Endothelial cell of umbilical vein (primary cell): Measurements from ENCODE around the gene TSPAN9. TPM values are rescaled to one million over a fixed set of nuclear protein-coding genes. Genes with fewer than 3 reads are reported as not detected.

Experiments used
- BruUV-seq: library from RNA; stranded (reverse); fragments of 400-500 nt; replicated peaks from 2 replicates; lab custom pipeline; 2021; lab: Mats Ljungman, UMichigan
- CTCF ChIA-PET: fragments of 300-600, 350-600 bp; sonication (Branson Sonifier 250); formaldehyde crosslinking; loops from one replicate; lab custom pipeline; 2021; ENCODE audit warnings: antibody characterized with exemption, inconsistent platforms; lab: Charles Lee
- POLR2A ChIA-PET: fragments of 300-600, 350-600 bp; sonication (Branson Sonifier 250); formaldehyde crosslinking; loops from one replicate; lab custom pipeline; 2021; ENCODE audit warnings: antibody characterized with exemption, inconsistent platforms; lab: Charles Lee
- DNase-seq: peaks from one replicate; pipeline ENCODE4 v3.0.0-alpha.2; 2011; ENCODE audit warnings: low read depth, low spot score
- FAIRE-seq: peaks from 2 replicates; lab custom pipeline; 2011; peaks lifted over from hg19 to GRCh38; lab: Jason Lieb, UNC
- H2AFZ ChIP-seq: 2 replicates; pipeline ENCODE4 v1.6.0; 2012; ENCODE audit warnings: low read depth, low read length, control low read depth, inconsistent platforms
- H3K27ac ChIP-seq: 2 replicates; pipeline ENCODE4 v1.5.1; 2011; ENCODE audit warnings: low read depth, mild to moderate bottlenecking, control low read depth, low read length, moderate library complexity; ENCODE audit not compliant: insufficient read depth
- H3K27me3 ChIP-seq, 2 experiments: 2 replicates each; pipeline versions ENCODE4 v1.6.0 to v1.6.1; 2011; ENCODE audit warnings: low read length in 2 of 2, mixed read lengths in 1 of 2; ENCODE audit not compliant: control insufficient read depth in 2 of 2, insufficient read depth in 2 of 2
- H3K36me3 ChIP-seq, 2 experiments: 2 replicates in 1 of 2; 3 replicates in 1 of 2; pipeline ENCODE4 v1.5.1; 2011; ENCODE audit warnings: low read length in 2 of 2, mild to moderate bottlenecking in 1 of 2, moderate library complexity in 1 of 2; ENCODE audit not compliant: control insufficient read depth in 2 of 2, insufficient read depth in 2 of 2; ENCODE audit errors: extremely low read depth in 1 of 2
- H3K4me1 ChIP-seq: 3 replicates; pipeline ENCODE4 v1.5.1; 2011; ENCODE audit warnings: mild to moderate bottlenecking, low read length; ENCODE audit not compliant: control insufficient read depth, insufficient read depth; ENCODE audit errors: extremely low read depth
- H3K4me2 ChIP-seq: 2 replicates; pipeline ENCODE4 v1.6.1; 2011; ENCODE audit warnings: low read length, control low read depth, mixed read lengths; ENCODE audit not compliant: insufficient read depth
- H3K4me3 ChIP-seq, 3 experiments: fragments of 200-600 bp in 1 of 3; sonication (generic), shearing (Covaris generic) in 1 of 3; replicated peaks in 1 of 3; 2 replicates each; pipeline ENCODE4 v1.5.1; 2011 to 2016; ENCODE audit warnings: control low read depth in 3 of 3, low read length in 3 of 3, mild to moderate bottlenecking in 2 of 3, inconsistent platforms in 1 of 3, low read depth in 1 of 3, moderate library complexity in 1 of 3; ENCODE audit not compliant: insufficient read depth in 1 of 3
- H3K79me2 ChIP-seq: 2 replicates; pipeline ENCODE4 v1.6.0; 2012; ENCODE audit warnings: low read length, inconsistent platforms; ENCODE audit not compliant: control insufficient read depth, insufficient read depth
- H3K9ac ChIP-seq: replicated peaks from 2 replicates; pipeline ENCODE3; 2011; ENCODE audit warnings: low read length, control low read depth; ENCODE audit not compliant: insufficient read depth; ENCODE audit errors: extremely low read depth
- H3K9me1 ChIP-seq: replicated peaks from 3 replicates; pipeline ENCODE4 v1.6.0; 2011; ENCODE audit warnings: mild to moderate bottlenecking, low read length; ENCODE audit not compliant: control insufficient read depth, insufficient read depth; ENCODE audit errors: extremely low read depth
- H3K9me3 ChIP-seq: replicated peaks from 2 replicates; pipeline ENCODE4 v1.5.1; 2012; ENCODE audit warnings: low read length, inconsistent platforms; ENCODE audit not compliant: control insufficient read depth, insufficient read depth
- H4K20me1 ChIP-seq: replicated peaks from 2 replicates; pipeline ENCODE3; 2011; ENCODE audit warnings: mild to moderate bottlenecking, low read length; ENCODE audit not compliant: control insufficient read depth, insufficient read depth; ENCODE audit errors: extremely low read depth
- CTCF ChIP-seq, 2 donors: IDR thresholded peaks; 1 replicate in 1 of 2; 2 replicates in 1 of 2; pipeline ENCODE4 v1.5.1; 2011; ENCODE audit warnings: low read length in 2 of 2, mild to moderate bottlenecking in 2 of 2, moderate library complexity in 2 of 2, control low read depth in 1 of 2, inconsistent platforms in 1 of 2, low read depth in 1 of 2; ENCODE audit not compliant: insufficient read depth in 1 of 2; ENCODE audit errors: extremely low read depth in 1 of 2
- GATA2 ChIP-seq: IDR thresholded peaks from 2 replicates; pipeline ENCODE4 v1.7.0; 2011; ENCODE audit warnings: low read depth, mild to moderate bottlenecking, moderate library complexity, mixed read lengths, low read length; ENCODE audit not compliant: insufficient read length, insufficient read depth
- dilution Hi-C: fragments of 300-500 bp; cut with MboI; formaldehyde crosslinking; loops from one replicate; pipeline ENCODE4 v1.15.0; 2019; ENCODE audit warnings: low sequenced_read_pairs; ENCODE audit not compliant: extremely low pct_ligation_motif_present
- intact Hi-C: fragments of 100-400 bp; cut with micrococcal nuclease; formaldehyde crosslinking; loops from one replicate; pipeline ENCODE4 v1.10.0; 2022
- polyA plus RNA-seq, 4 experiments: library from polyadenylated mRNA; depleted of rRNA in 3 of 4; stranded (reverse) in 3 of 4; unstranded in 1 of 4; fragments of >200 nt; gene quantifications; 2 replicates each; pipeline versions ENCODE4 v1.2.1 to v1.2.3, GENCODE V29; 2011 to 2012; ENCODE audit warnings: missing spikeins in 1 of 4
- total RNA-seq: library from RNA; stranded (reverse); gene quantifications from 2 replicates; pipeline ENCODE4 v1.2.3, GENCODE V29; 2021

Gene TSPAN9
- total and polyA plus RNA-seq, 2 donors (not counting 3 experiments of a cell fraction or from before 2014, with no cell fraction given), result 43.3 to 66.8 TPM

GRCh38 chr12:3135522-3136461 is 58.6 kb downstream of the TSPAN9 start:
- Histone ChIP-seq H3K9me3 (no peaks in the 10 kb centered on the region), H3K27me3 (no peaks in the 10 kb centered on the region), H3K4me3 (no peak overlapping the region), H3K4me1 (peaks cover 11% of the 10 kb centered on the region), H3K36me3 (no peaks in the 10 kb centered on the region), H3K4me2 (no peak overlapping the region), H3K9me1 (no peaks in the 10 kb centered on the region), H3K9ac (no peak overlapping the region), H4K20me1 (no peaks in the 10 kb centered on the region), H3K79me2 (no peaks in the 10 kb centered on the region), H2AFZ (no peak overlapping the region), H3K27ac (no peak overlapping the region)
- BruUV-seq, result no TSS peak
- ChIA-PET POLR2A (no interaction called here), CTCF (interaction anchor here (0.6 to 14.7 kb wide), 32 partner anchors 9 to 165 kb away, joined by 3 to 312 read pairs (median 4); no protein-coding TSS in a partner anchor)
- DNase-seq (peak; percentile 69), FAIRE-seq (peak; percentile 96)
- dilution Hi-C loops, result no loop called here
- intact Hi-C loops, result loop anchor here (1.0 to 5.0 kb wide), 4 partner anchors 62 to 140 kb away; no protein-coding TSS in a partner anchor
- TF ChIP-seq CTCF (IDR thresholded peaks at IDR 0.05; ENCODE audit: extremely low read depth in 1 of 2, insufficient read depth in 1 of 2, low read depth in 1 of 2, low read length in 2 of 2) (peak; percentile 75 to 79), GATA2 (no peak)
